HepG2 (cell line): ENCODE measurements around the gene VAPA. TPM values are rescaled to one million over a fixed set of nuclear protein-coding genes. Genes with fewer than 3 reads are reported as not detected.
A peak's percentile ranks its signal among the peaks of the same experiment; 100 is the strongest.

Experiments
- ATAC-seq: fragments of 200-7000 bp; cut with Tn5 transposase; 3 replicates; pipeline ENCODE4 v1.9.1; 2020; ENCODE audit warnings: mild to moderate bottlenecking, moderate library complexity
- BruUV-seq: library from RNA; stranded (reverse); fragments of 400-500 nt; replicated peaks from 2 replicates; lab custom pipeline; 2021; lab: Mats Ljungman, UMichigan
- CTCF ChIA-PET: fragments of 300-600 bp; formaldehyde crosslinking; extraction: SDS; loops from one replicate; lab custom pipeline; 2021; ENCODE audit warnings: low total read pairs, inconsistent platforms, low intra/inter-chr PET ratio; lab: Yijun Ruan, JAX
- POLR2A ChIA-PET: fragments of 350-600 bp; sonication (Branson Sonifier 250); formaldehyde crosslinking; loops from one replicate; lab custom pipeline; 2020; ENCODE audit warnings: antibody characterized with exemption, inconsistent platforms; lab: Yijun Ruan, JAX
- DNase-seq: peaks from one replicate; pipeline ENCODE4 v3.0.0-alpha.2; 2015; ENCODE audit warnings: low spot score
- FAIRE-seq: peaks from 3 replicates; lab custom pipeline; 2011; peaks lifted over from hg19 to GRCh38; lab: Jason Lieb, UNC
- H2AFZ ChIP-seq: one replicate; pipeline ENCODE4 v1.6.1; 2011; ENCODE audit warnings: low read length, inconsistent platforms
- H3K27ac ChIP-seq: fragments of 300-600 bp; 3 replicates; pipeline ENCODE4 v1.8.0; 2011; ENCODE audit warnings: mixed run types, mild to moderate bottlenecking, mixed read lengths, low read length, inconsistent platforms; ENCODE audit not compliant: insufficient read depth; ENCODE audit errors: extremely low read length
- H3K27me3 ChIP-seq, 2 experiments: fragments of 200-600 bp in 1 of 2; 2 replicates in 1 of 2; 3 replicates in 1 of 2; pipeline versions ENCODE4 v1.6.0 to v1.8.0; 2011; ENCODE audit warnings: low read length in 2 of 2, mild to moderate bottlenecking in 2 of 2, moderate library complexity in 2 of 2, inconsistent platforms in 1 of 2; ENCODE audit not compliant: insufficient read depth in 2 of 2, control insufficient read depth in 1 of 2
- H3K36me3 ChIP-seq, 2 experiments: fragments of 200-600 bp in 1 of 2; replicated peaks in 1 of 2; 2 replicates in 1 of 2; 3 replicates in 1 of 2; pipeline versions ENCODE4 v1.5.1 to v1.8.0; 2011; ENCODE audit warnings: low read length in 2 of 2, inconsistent platforms in 1 of 2; ENCODE audit not compliant: insufficient read depth in 2 of 2, control insufficient read depth in 1 of 2
- H3K4me1 ChIP-seq: 2 replicates; pipeline ENCODE4 v1.5.1; 2012; ENCODE audit warnings: low read length, inconsistent platforms; ENCODE audit not compliant: insufficient read depth
- H3K4me2 ChIP-seq: 2 replicates; pipeline ENCODE4 v1.6.0; 2011; ENCODE audit warnings: low read depth, low read length, inconsistent platforms
- H3K4me3 ChIP-seq, 3 experiments: fragments of 200-600 bp in 1 of 3; sonication (generic), shearing (Covaris generic) in 1 of 3; replicated peaks in 1 of 3; 2 replicates each; pipeline ENCODE4 v1.5.1; 2011 to 2016; ENCODE audit warnings: low read length in 3 of 3, inconsistent platforms in 2 of 3, low read depth in 2 of 3, mild to moderate bottlenecking in 2 of 3, control low read depth in 1 of 3, mixed read lengths in 1 of 3; ENCODE audit not compliant: insufficient read depth in 1 of 3
- H3K79me2 ChIP-seq: one replicate; pipeline ENCODE4 v1.6.1; 2011; ENCODE audit warnings: low read length, inconsistent platforms; ENCODE audit not compliant: insufficient read depth
- H3K9ac ChIP-seq: 2 replicates; pipeline ENCODE4 v1.6.0; 2011; ENCODE audit warnings: mild to moderate bottlenecking, low read depth, low read length, inconsistent platforms; ENCODE audit not compliant: insufficient read depth
- H3K9me3 ChIP-seq: 2 replicates; pipeline ENCODE4 v1.5.1; 2012; ENCODE audit warnings: mild to moderate bottlenecking, low read length
- H4K20me1 ChIP-seq: 2 replicates; pipeline ENCODE4 v1.6.0; 2011; ENCODE audit warnings: inconsistent platforms, mild to moderate bottlenecking, low read length, moderate library complexity; ENCODE audit not compliant: insufficient read depth
- GPBP1L1 ChIP-seq: sonication (generic); formaldehyde crosslinking; IDR thresholded peaks from 2 replicates; pipeline ENCODE4 v1.5.0; 2020; ENCODE audit warnings: mild to moderate bottlenecking, missing genetic modification reagents
- KDM5A ChIP-seq: fragments of 200-600 bp; sonication (generic); IDR thresholded peaks from 2 replicates; pipeline ENCODE4 v1.7.0; 2018; ENCODE audit warnings: antibody characterized with exemption, mild to moderate bottlenecking, low read length, borderline replicate concordance
- MAFF ChIP-seq: IDR thresholded peaks from 2 replicates; pipeline ENCODE4 v1.6.1; 2011; ENCODE audit warnings: low read depth, low read length, improper control_type of control experiment
- MAFK ChIP-seq, 2 experiments: IDR thresholded peaks in 1 of 2; conservative IDR thresholded peaks in 1 of 2; 2 replicates each; pipeline ENCODE4 v1.6.1; 2011; ENCODE audit warnings: improper control_type of control experiment in 2 of 2, low read length in 2 of 2
- PHB2 ChIP-seq: fragments of 450-650 bp; IDR thresholded peaks from 2 replicates; pipeline ENCODE4 v1.6.1; 2018; ENCODE audit not compliant: partially characterized antibody
- ZNF207 ChIP-seq: fragments of 450-650 bp; IDR thresholded peaks from 2 replicates; pipeline ENCODE4 v1.6.1; 2016; ENCODE audit warnings: antibody characterized with exemption, borderline replicate concordance
- ZNF574 ChIP-seq: sonication (generic); formaldehyde crosslinking; IDR thresholded peaks from 2 replicates; pipeline ENCODE4 v1.4.0; 2020; ENCODE audit warnings: missing genetic modification reagents
- WGBS: methylation state at CpG from one replicate; pipeline ENCODE4 v1.1.6; 2017; ENCODE audit warnings: low lambda C conversion rate; 5-methylcytosine and 5-hydroxymethylcytosine counted together
- in situ Hi-C: cut with HindIII; loops from 2 replicates; pipeline ENCODE4 v1.10.0; 2017; ENCODE audit warnings: low pct_unique_long_range_greater_than_20kb; ENCODE audit not compliant: extremely low pct_ligation_motif_present
- intact Hi-C: fragments of 100-400 bp; cut with micrococcal nuclease; formaldehyde crosslinking; loops from one replicate; pipeline ENCODE4 v1.10.0; 2022; ENCODE audit not compliant: unreplicated experiment
- polyA plus RNA-seq, 8 experiments: library from polyadenylated mRNA; depleted of rRNA in 3 of 8; stranded (reverse) in 7 of 8; unstranded in 1 of 8; fragments of >200 nt; fragmentation: Illumina TruSeq in 4 of 8; extraction: Trizol in 4 of 8; gene quantifications; 2 replicates each; pipeline versions ENCODE4 v1.2.1 to v1.2.3, GENCODE V29; 2011 to 2016; ENCODE audit warnings: low read depth in 4 of 8, missing spikeins in 1 of 8, mixed read lengths in 1 of 8; ENCODE audit not compliant: insufficient read depth in 1 of 8
- total RNA-seq, 5 experiments: library from RNA; depleted of rRNA; stranded (reverse); fragments of >200 nt; fragmentation: Illumina TruSeq; extraction: Trizol; gene quantifications; 2 replicates each; pipeline ENCODE4 v1.2.3, GENCODE V29; 2016; ENCODE audit warnings: low read depth in 1 of 5
- TF ChIP-seq, protein P1 (sequence below): sonication (generic); formaldehyde crosslinking; conservative IDR thresholded peaks from 2 replicates; pipeline ENCODE4 v1.8.0; 2022; ENCODE audit warnings: missing genetic modification reagents
- TF ChIP-seq, protein P2 (sequence below): sonication (generic); formaldehyde crosslinking; IDR thresholded peaks from 2 replicates; pipeline ENCODE4 v1.4.0; 2020; ENCODE audit warnings: missing genetic modification reagents, borderline replicate concordance
- TF ChIP-seq, protein P3 (sequence below): sonication (generic); formaldehyde crosslinking; IDR thresholded peaks from 2 replicates; pipeline ENCODE4 v1.8.1; 2023; ENCODE audit warnings: mild to moderate bottlenecking, moderate library complexity, missing genetic modification reagents

VAPA gene
- total and polyA plus RNA-seq, 2 of the 13 experiments (the other 11 are each of a cell fraction or from before 2014, with no cell fraction given): 167 to 294 TPM

- Histone ChIP-seq H3K27ac (peak overlapping the region; percentile 78), H3K79me2 (peaks cover 63% of the 10 kb centered on the region), H3K9ac (peak overlapping the region; percentile 97), H3K27me3 (no peaks in the 10 kb centered on the region; a peak in 1 of 5 replicates), H3K4me1 (peaks cover 55% of the 10 kb centered on the region), H3K4me3 (peak overlapping the region; percentile 81 to 98 (median 96)), H3K4me2 (peak overlapping the region; percentile 77), H2AFZ (no peak overlapping the region), H3K9me3 (no peaks in the 10 kb centered on the region), H3K36me3 (no peaks in the 10 kb centered on the region), H4K20me1 (peaks cover 58% of the 10 kb centered on the region)
- ATAC-seq: no peak
- in situ Hi-C loops (no loop called here), intact Hi-C loops (loop anchor here (5.0 kb wide), 1 partner anchor 108 kb away; no protein-coding TSS in a partner anchor)
- TF ChIP-seq GPBP1L1 (CRISPR knock-in tag): no peak
- TF ChIP-seq KDM5A: 0 out of 2 replicates have a peak, but pooled peaks have one; percentile 16
- TF ChIP-seq, protein P1, sequence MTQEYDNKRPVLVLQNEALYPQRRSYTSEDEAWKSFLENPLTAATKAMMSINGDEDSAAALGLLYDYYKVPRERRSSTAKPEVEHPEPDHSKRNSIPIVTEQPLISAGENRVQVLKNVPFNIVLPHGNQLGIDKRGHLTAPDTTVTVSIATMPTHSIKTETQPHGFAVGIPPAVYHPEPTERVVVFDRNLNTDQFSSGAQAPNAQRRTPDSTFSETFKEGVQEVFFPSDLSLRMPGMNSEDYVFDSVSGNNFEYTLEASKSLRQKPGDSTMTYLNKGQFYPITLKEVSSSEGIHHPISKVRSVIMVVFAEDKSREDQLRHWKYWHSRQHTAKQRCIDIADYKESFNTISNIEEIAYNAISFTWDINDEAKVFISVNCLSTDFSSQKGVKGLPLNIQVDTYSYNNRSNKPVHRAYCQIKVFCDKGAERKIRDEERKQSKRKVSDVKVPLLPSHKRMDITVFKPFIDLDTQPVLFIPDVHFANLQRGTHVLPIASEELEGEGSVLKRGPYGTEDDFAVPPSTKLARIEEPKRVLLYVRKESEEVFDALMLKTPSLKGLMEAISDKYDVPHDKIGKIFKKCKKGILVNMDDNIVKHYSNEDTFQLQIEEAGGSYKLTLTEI: no peak
- no peak for TF ChIP-seq PHB2
- peak; percentile 48; the same call in 1 of the 2 replicates for TF ChIP-seq MAFF
- TF ChIP-seq, protein P2, sequence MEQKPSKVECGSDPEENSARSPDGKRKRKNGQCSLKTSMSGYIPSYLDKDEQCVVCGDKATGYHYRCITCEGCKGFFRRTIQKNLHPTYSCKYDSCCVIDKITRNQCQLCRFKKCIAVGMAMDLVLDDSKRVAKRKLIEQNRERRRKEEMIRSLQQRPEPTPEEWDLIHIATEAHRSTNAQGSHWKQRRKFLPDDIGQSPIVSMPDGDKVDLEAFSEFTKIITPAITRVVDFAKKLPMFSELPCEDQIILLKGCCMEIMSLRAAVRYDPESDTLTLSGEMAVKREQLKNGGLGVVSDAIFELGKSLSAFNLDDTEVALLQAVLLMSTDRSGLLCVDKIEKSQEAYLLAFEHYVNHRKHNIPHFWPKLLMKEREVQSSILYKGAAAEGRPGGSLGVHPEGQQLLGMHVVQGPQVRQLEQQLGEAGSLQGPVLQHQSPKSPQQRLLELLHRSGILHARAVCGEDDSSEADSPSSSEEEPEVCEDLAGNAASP (CRISPR knock-in tag): no peak
- TF ChIP-seq ZNF574 (CRISPR knock-in tag): no peak
- peak; percentile 16 to 19; a peak in 1 of 4 replicates for TF ChIP-seq MAFK (conservative IDR thresholded peaks at IDR 0.05 in 1 of 2, IDR thresholded peaks at IDR 0.05 in 1 of 2; ENCODE audit: low read length in 2 of 2)
- TF ChIP-seq, protein P3, sequence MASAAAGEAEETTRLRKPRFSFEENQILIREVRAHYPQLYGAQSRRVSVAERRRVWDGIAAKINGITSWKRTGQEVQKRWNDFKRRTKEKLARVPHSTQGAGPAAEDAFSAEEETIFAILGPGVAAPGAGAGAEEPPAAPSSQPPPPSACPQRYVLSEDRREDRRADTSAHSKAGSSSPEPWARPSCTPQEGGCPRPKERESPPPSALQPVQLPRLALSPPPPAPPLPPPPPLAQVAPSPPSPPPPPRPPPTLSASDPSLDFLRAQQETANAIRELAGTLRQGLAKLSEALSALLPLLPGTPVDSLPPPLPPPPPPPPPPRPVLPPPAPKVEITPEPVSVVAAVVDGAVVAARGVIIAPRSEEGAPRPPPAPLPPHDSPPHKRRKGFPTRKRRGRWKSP (CRISPR knock-in tag): 0 out of 2 replicates have a peak, but pooled peaks have one; percentile 11
- no peak for TF ChIP-seq ZNF207
- ChIA-PET CTCF (no interaction called here), POLR2A (interaction anchor here (0.7 to 2.9 kb wide), 3 partner anchors 16 to 112 kb away, joined by 3 to 25 read pairs (median 3); no protein-coding TSS in a partner anchor)
- no peak for DNase-seq
- no peak for FAIRE-seq
- WGBS: 1% methylated on average over 5 of the region's 5 CpGs
- BruUV-seq: no TSS peak
Measured at GRCh38 chr18:9915291-9916076, 1.7 kb downstream of the VAPA start.
